Right lobe of liver (tissue), 4 donors: ENCODE measurements around the gene SPINT2.

ENCODE experiments used
- POLR2A ChIP-seq: fragments of 450-650 bp; IDR thresholded peaks from one replicate; pipeline ENCODE4 v1.6.1; 2017; ENCODE audit warnings: antibody characterized with exemption, mild to moderate bottlenecking
- TF ChIP-seq, protein P1 (sequence below), 4 donors: fragments of 200-600 bp in 3 of 4; fragments of 450-650 bp in 1 of 4; IDR thresholded peaks; one replicate each; pipeline versions ENCODE4 v1.5.1 to v1.8.0; 2016 to 2022; ENCODE audit warnings: antibody characterized with exemption in 4 of 4, mild to moderate bottlenecking in 2 of 4
- donor health status: DM: no; HTN: no; CAD: no.
- donor health status: DM: no; HTN: no; CAD: no.
- donor health status: DM: no; HTN: yes; CAD: no.

DNA sequence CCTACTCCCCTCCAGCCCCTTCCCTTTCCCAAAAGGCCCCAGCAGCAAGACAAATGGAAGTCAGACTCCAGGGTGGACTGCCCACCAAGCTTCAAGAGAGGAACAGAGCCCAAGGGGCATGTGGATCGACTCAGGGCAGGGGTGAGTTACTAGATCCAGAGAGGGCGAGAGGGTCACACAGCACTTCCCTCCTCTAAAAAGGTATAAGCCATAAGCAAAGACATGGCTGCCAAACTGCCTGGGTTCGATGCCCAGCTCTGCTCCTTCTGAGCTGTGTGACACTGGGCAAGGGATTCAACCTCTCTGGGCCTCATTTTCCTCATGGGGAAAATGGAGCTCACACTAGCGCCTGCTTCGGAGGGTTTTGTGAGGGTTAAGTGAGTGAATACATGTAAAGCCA is 12.0 kb upstream of the SPINT2 start:
- TF ChIP-seq, protein P1, sequence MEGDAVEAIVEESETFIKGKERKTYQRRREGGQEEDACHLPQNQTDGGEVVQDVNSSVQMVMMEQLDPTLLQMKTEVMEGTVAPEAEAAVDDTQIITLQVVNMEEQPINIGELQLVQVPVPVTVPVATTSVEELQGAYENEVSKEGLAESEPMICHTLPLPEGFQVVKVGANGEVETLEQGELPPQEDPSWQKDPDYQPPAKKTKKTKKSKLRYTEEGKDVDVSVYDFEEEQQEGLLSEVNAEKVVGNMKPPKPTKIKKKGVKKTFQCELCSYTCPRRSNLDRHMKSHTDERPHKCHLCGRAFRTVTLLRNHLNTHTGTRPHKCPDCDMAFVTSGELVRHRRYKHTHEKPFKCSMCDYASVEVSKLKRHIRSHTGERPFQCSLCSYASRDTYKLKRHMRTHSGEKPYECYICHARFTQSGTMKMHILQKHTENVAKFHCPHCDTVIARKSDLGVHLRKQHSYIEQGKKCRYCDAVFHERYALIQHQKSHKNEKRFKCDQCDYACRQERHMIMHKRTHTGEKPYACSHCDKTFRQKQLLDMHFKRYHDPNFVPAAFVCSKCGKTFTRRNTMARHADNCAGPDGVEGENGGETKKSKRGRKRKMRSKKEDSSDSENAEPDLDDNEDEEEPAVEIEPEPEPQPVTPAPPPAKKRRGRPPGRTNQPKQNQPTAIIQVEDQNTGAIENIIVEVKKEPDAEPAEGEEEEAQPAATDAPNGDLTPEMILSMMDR (IDR thresholded peaks at IDR 0.05), result no peak
- TF ChIP-seq POLR2A, result no peak
